Mammary epithelial cell (primary cell): Measurements from ENCODE around the gene LY9.

Experiments used
- EZH2 ChIP-seq: IDR thresholded peaks from 2 replicates; pipeline ENCODE4 v1.6.1; 2012; ENCODE audit warnings: low read length, inconsistent platforms, borderline replicate concordance
- TF ChIP-seq, protein P1 (sequence below), 2 donors: IDR thresholded peaks in 1 of 2; conservative IDR thresholded peaks in 1 of 2; 2 replicates each; pipeline ENCODE4 v1.5.1; 2011 to 2012; ENCODE audit warnings: inconsistent platforms in 2 of 2, low read length in 2 of 2, mild to moderate bottlenecking in 2 of 2, control low read depth in 1 of 2, low read depth in 1 of 2; ENCODE audit not compliant: insufficient read depth in 1 of 2; ENCODE audit errors: extremely low read depth in 1 of 2

DNA sequence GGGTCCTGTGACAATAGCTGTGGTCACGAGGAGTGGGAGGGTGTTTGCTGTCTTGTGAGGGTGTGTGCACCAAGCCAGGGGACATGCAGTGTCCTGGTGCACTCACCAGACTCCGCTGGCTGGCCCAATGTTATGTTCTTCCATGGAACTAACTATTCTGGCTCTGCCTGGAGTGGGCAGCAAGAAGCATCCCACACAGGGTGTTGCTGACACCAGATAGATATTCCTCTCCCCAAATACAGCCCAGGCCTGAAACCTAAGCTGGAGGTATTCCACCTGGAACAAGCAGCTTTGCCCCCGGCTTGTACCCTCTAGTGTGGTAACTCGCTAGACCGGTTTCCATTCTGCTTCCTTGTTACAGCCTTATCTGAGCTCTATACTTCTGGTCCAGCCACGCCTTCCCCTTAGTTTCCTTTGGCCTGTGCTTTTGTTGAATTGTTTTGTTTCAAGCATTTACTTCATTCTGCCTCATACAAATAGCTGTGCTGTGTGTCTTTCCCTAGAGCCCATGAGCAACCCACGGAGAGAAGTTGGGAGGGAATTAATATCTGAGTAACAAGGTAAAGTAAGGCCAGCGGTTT lies 14.7 kb upstream of the LY9 start:
- TF ChIP-seq, protein P1, sequence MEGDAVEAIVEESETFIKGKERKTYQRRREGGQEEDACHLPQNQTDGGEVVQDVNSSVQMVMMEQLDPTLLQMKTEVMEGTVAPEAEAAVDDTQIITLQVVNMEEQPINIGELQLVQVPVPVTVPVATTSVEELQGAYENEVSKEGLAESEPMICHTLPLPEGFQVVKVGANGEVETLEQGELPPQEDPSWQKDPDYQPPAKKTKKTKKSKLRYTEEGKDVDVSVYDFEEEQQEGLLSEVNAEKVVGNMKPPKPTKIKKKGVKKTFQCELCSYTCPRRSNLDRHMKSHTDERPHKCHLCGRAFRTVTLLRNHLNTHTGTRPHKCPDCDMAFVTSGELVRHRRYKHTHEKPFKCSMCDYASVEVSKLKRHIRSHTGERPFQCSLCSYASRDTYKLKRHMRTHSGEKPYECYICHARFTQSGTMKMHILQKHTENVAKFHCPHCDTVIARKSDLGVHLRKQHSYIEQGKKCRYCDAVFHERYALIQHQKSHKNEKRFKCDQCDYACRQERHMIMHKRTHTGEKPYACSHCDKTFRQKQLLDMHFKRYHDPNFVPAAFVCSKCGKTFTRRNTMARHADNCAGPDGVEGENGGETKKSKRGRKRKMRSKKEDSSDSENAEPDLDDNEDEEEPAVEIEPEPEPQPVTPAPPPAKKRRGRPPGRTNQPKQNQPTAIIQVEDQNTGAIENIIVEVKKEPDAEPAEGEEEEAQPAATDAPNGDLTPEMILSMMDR (conservative IDR thresholded peaks at IDR 0.05 in 1 of 2, IDR thresholded peaks at IDR 0.05 in 1 of 2; ENCODE audit: extremely low read depth in 1 of 2, insufficient read depth in 1 of 2, low read depth in 1 of 2, low read length in 2 of 2) = no peak
- TF ChIP-seq EZH2 = no peak
